Heart right ventricle (tissue), 16 donors: ENCODE measurements around the gene PRLR. TPM values are rescaled to one million over a fixed set of nuclear protein-coding genes. Genes with fewer than 3 reads are reported as not detected.

Experiments used
- ATAC-seq, 8 donors: fragments of 200-7000 bp; cut with Tn5 transposase; one replicate each; pipeline ENCODE4 v1.9.1; 2020; ENCODE audit warnings: mild to moderate bottlenecking in 8 of 8, moderate library complexity in 8 of 8, moderate number of reproducible peaks in 1 of 8
- DNase-seq, 2 donors: peaks; one replicate each; pipeline ENCODE4 v3.0.0-alpha.2; 2020
- H3K27ac ChIP-seq, 10 donors: fragments of 200-600 bp; sonication (generic) in 2 of 10; one replicate each; pipeline versions ENCODE4 v1.5.0 to v1.8.0; 2020 to 2022; ENCODE audit warnings: mild to moderate bottlenecking in 3 of 10
- H3K27me3 ChIP-seq, 7 donors: fragments of 200-600 bp; one replicate each; pipeline ENCODE4 v1.8.0; 2021 to 2022; ENCODE audit warnings: mild to moderate bottlenecking in 2 of 7
- H3K36me3 ChIP-seq, 9 donors: fragments of 200-600 bp; sonication (generic) in 1 of 9; one replicate each; pipeline versions ENCODE4 v1.5.0 to v1.8.0; 2020 to 2022; ENCODE audit warnings: mild to moderate bottlenecking in 2 of 9
- H3K4me1 ChIP-seq, 9 donors: fragments of 200-600 bp; sonication (generic) in 1 of 9; one replicate each; pipeline versions ENCODE4 v1.5.0 to v1.8.0; 2020 to 2022; ENCODE audit warnings: mild to moderate bottlenecking in 4 of 9
- H3K4me3 ChIP-seq, 10 donors: fragments of 200-600 bp; sonication (generic) in 2 of 10; one replicate each; pipeline versions ENCODE4 v1.5.0 to v1.8.0; 2020 to 2022; ENCODE audit warnings: mild to moderate bottlenecking in 7 of 10, moderate library complexity in 2 of 10
- H3K9me3 ChIP-seq, 11 donors: fragments of 200-600 bp in 10 of 11; sonication (generic) in 2 of 11; one replicate each; pipeline versions ENCODE4 v1.5.0 to v1.8.0; 2013 to 2022; ENCODE audit warnings: mild to moderate bottlenecking in 2 of 11, control low read depth in 1 of 11, moderate library complexity in 1 of 11
- WGBS, 2 donors: extraction: QIAGEN DNeasy Blood & Tissue Kit; methylation state at CpG; one replicate each; pipeline ENCODE4 v1.1.7; 2013; ENCODE audit warnings: inconsistent platforms in 1 of 2; 5-methylcytosine and 5-hydroxymethylcytosine counted together
- intact Hi-C, 10 donors: fragments of 100-400 bp; cut with DNase I; formaldehyde crosslinking; loops; one replicate each; pipeline versions ENCODE4 v1.11.1 to v1.14.2; 2022
- polyA plus RNA-seq, 2 donors: library from polyadenylated mRNA; stranded (reverse); fragments of 200-250 nt; gene quantifications; one replicate each; pipeline ENCODE4 v1.2.3, GENCODE V29; 2013
- total RNA-seq, 10 donors: library from RNA; stranded (reverse); fragmentation: NEBNext Ultra II Directional in 3 of 10; extraction: Animal tissue kit (Norgen Biotek cat#: 25700) in 3 of 10; gene quantifications; one replicate each; pipeline versions ENCODE4 v1.2.1 to v1.2.4, GENCODE V29; 2021 to 2023
- TF ChIP-seq, protein P1 (sequence below), 9 donors: fragments of 200-600 bp; sonication (generic) in 2 of 9; IDR thresholded peaks; one replicate each; pipeline versions ENCODE4 v1.5.0 to v1.8.0; 2021 to 2022; ENCODE audit warnings: antibody characterized with exemption in 9 of 9, mild to moderate bottlenecking in 5 of 9, moderate library complexity in 1 of 9
- donor health status: Arrhythmogenic right ventricular cardiomyopathy.
- donor health status: ischemic (EF 13 %, LVEDD 7.1; RV severe dilation, severe dysfunction).
- donor health status: healthy with polysubstance abuse.
- donor health status: DM: no; HTN: yes; CAD: no.
- donor health status: DM: no; HTN: no; CAD: no.
- donor health status: ischemic (EF 25% LVEDD 6.9; RV normal size, moderate dysfunction).
- donor health status: ischemic (EF 25% LVEDD 5.7; RV mildly dilated, moderate dysfunction).
- donor health status: healthy.
- donor health status: DM: yes; HTN: yes; CAD: no.
- donor health status: Ischemic cardiomyopathy.
- donor health status: ischemic (EF 35%, LVEDD 5.7; RV mildly dilated, moderate dysfunction).
- donor health status: nonischemic (EF 11% LVEDD 7.7; RV severe dilation, severe dysfunction).
- donor health status: DM: yes; HTN: yes; CAD: no.
- donor health status: PGD.
- donor health status: ischemic (EF 29% LVEDD 5.4; RV normal size, mild dysfunction).
- donor health status: nonischemic (EF 23%, LVEDD 6.1; RV moderate dilation, normal function).

The PRLR gene
- total and polyA plus RNA-seq, 12 donors, result 0.04 to 1.3 (median 0.47) TPM

DNA sequence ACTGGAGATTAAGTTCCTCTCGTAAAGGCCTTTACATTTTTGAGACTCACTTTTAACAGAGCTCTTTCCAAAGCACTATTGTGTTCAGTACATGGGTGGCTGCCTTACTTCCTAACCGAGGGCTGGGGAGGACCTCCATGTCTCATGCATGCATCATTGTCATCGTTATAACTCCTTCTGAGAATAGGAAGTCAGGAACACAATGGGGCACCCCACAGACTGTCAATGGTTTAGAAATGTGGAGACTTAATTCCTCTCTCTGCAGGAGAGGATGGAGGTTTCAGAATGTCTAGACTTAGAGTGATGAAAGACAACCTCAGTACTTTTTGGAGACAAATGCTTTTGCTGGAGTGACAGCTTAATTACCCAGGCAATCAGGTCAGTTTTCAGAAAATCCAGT lies 83.9 kb downstream of the PRLR start:
- WGBS, 2 donors, result 76% methylated on average over 3 of the region's 3 CpGs
- no peak for ATAC-seq
- Histone ChIP-seq H3K27ac (no peak overlapping the region), H3K27me3 (no peaks in the 10 kb centered on the region), H3K9me3 (no peaks in the 10 kb centered on the region), H3K4me3 (no peak overlapping the region), H3K36me3 (no peaks in the 10 kb centered on the region), H3K4me1 (no peaks in the 10 kb centered on the region)
- TF ChIP-seq, protein P1, sequence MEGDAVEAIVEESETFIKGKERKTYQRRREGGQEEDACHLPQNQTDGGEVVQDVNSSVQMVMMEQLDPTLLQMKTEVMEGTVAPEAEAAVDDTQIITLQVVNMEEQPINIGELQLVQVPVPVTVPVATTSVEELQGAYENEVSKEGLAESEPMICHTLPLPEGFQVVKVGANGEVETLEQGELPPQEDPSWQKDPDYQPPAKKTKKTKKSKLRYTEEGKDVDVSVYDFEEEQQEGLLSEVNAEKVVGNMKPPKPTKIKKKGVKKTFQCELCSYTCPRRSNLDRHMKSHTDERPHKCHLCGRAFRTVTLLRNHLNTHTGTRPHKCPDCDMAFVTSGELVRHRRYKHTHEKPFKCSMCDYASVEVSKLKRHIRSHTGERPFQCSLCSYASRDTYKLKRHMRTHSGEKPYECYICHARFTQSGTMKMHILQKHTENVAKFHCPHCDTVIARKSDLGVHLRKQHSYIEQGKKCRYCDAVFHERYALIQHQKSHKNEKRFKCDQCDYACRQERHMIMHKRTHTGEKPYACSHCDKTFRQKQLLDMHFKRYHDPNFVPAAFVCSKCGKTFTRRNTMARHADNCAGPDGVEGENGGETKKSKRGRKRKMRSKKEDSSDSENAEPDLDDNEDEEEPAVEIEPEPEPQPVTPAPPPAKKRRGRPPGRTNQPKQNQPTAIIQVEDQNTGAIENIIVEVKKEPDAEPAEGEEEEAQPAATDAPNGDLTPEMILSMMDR (IDR thresholded peaks at IDR 0.05), result no peak
- intact Hi-C loops, result no loop called here
- no peak for DNase-seq

DNA sequence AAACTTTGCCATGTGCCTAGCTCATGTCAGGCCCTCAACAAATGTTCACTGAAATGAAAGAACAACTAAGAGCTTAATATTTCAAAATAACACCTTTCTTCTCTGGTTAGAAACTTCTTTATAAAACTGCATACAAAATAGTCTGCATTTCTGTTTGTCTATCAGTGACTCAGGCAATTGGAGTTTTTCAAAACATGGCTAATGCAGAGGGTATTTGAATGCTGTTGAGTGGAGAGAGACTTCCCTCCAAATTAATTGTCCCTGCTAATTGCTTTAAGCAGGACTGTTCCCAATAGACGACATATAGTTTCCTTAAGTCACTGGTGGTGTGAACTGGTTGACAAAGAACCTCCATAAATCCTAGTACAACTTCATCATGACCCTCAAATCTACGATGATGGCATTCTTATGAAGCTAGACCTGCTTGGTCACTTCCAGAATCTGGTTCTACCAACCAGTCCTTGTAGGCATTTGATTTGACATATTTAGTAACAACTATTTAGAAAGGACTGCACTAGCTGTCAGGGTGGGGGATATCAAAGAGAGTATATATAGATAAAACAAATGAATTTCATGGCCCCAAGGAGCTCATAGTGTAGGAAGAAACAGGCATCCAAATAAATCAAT lies 84.5 kb downstream of the PRLR start:
- TF ChIP-seq, protein P1 (IDR thresholded peaks at IDR 0.05), result no peak
- Histone ChIP-seq H3K9me3 (no peaks in the 10 kb centered on the region), H3K27ac (no peak overlapping the region), H3K36me3 (no peaks in the 10 kb centered on the region), H3K4me3 (no peak overlapping the region), H3K4me1 (no peaks in the 10 kb centered on the region), H3K27me3 (no peaks in the 10 kb centered on the region)
- ATAC-seq (no peak), DNase-seq (no peak)
- 82 to 88% methylated on average over 2 of the region's 2 CpGs for WGBS, 2 donors
- intact Hi-C loops, result no loop called here

- intact Hi-C loops, result no loop called here
Observed at GRCh38 chr5:35145012-35145411, 85.3 kb downstream of the PRLR start.

GRCh38 chr5:35143841-35144240 lies 86.4 kb downstream of the PRLR start:
- intact Hi-C loops, result no loop called here
- Histone ChIP-seq H3K27ac (no peak overlapping the region), H3K36me3 (no peaks in the 10 kb centered on the region), H3K4me3 (no peak overlapping the region), H3K9me3 (no peaks in the 10 kb centered on the region), H3K4me1 (no peaks in the 10 kb centered on the region), H3K27me3 (no peaks in the 10 kb centered on the region)
- WGBS, 2 donors, result 91 to 94% methylated on average over 3 of the region's 3 CpGs
- ATAC-seq (no peak), DNase-seq (no peak)
- TF ChIP-seq, protein P1 (IDR thresholded peaks at IDR 0.05), result no peak

More at GRCh38 chr5:35145012-35145411, 85.3 kb downstream of the PRLR start:
- DNase-seq (no peak), ATAC-seq (no peak)
- H3K36me3 ChIP-seq, result no peaks in the 10 kb centered on the region
- H3K4me1 ChIP-seq, result no peaks in the 10 kb centered on the region
- H3K27me3 ChIP-seq, result no peaks in the 10 kb centered on the region
- TF ChIP-seq, protein P1 (IDR thresholded peaks at IDR 0.05), result no peak
- WGBS, 2 donors, result 77 to 82% methylated on average over 5 of the region's 5 CpGs
- H3K9me3 ChIP-seq, result no peaks in the 10 kb centered on the region
- H3K27ac ChIP-seq, result no peak overlapping the region
- H3K4me3 ChIP-seq, result no peak overlapping the region
